ENCODE results near the gene E2F6. TPM values are rescaled to one million over a fixed set of nuclear protein-coding genes. Genes with fewer than 3 reads are reported as not detected.

Gene E2F6
- total RNA-seq, 1 experiment from 2014 or later = 14.2 TPM

DNA sequence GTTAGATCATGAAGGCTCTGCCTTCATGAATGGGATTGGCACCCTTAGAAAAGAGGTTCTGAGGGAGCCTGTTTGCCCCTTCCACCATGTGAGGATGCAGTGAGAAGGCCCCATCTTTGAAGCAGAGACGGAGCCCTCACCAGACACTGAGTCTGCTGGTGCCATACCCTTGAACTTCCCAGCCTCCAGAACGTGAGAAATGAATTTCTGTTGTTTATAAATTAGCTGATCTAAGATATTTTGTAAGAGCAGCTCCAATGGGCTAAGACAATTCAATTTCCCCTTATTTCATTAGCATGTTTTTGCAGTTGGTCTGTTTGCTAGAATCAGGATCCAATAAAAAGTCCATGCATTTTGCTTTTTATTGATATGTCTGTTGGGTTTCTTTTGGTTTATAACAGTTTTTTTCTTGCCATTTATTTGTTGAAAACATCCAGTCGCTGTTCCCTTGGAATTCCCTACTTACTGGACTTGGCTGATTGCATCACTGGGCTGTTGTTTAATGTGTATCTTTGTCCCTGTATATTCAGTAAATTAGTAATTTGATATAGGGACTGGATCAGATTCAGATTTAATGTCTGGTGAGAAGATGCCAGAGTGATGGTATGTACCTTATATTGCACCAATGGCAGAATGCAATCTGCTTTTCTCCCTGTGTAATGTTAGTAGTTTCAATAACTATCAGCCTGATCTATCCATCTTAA is 43.8 kb upstream of the E2F6 start:
- H3K27ac Mint-ChIP-seq = no peak overlapping the region
- H3K4me1 Mint-ChIP-seq = peaks cover 36% of the 10 kb centered on the region
- TF ChIP-seq, protein P1, sequence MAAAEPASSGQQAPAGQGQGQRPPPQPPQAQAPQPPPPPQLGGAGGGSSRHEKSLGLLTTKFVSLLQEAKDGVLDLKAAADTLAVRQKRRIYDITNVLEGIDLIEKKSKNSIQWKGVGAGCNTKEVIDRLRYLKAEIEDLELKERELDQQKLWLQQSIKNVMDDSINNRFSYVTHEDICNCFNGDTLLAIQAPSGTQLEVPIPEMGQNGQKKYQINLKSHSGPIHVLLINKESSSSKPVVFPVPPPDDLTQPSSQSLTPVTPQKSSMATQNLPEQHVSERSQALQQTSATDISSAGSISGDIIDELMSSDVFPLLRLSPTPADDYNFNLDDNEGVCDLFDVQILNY (CRISPR knock-in tag; IDR thresholded peaks at IDR 0.05) = no peak
- TF ChIP-seq JUN (CRISPR knock-in tag; IDR thresholded peaks at IDR 0.05) (no peak), NR3C1 (CRISPR knock-in tag; conservative IDR thresholded peaks at IDR 0.05; ENCODE audit: low read depth) (no peak), GABPB1 (CRISPR knock-in tag; IDR thresholded peaks at IDR 0.05) (0 out of 2 replicates have a peak, but pooled peaks have one; percentile 34), SOX15 (CRISPR knock-in tag; IDR thresholded peaks at IDR 0.05) (no peak), ZNF423 (CRISPR knock-in tag; IDR thresholded peaks at IDR 0.05) (no peak)
- no peaks in the 10 kb centered on the region for H3K27me3 Mint-ChIP-seq (ENCODE audit: low read depth)
- DNase-seq (ENCODE audit: low spot score) (no peak), ATAC-seq (no peak)
- H3K4me3 Mint-ChIP-seq = no peak overlapping the region
- H3K9me3 Mint-ChIP-seq = peaks cover 2% of the 10 kb centered on the region; the same call in 1 of the 2 replicates
- H3K36me3 Mint-ChIP-seq = peaks cover 6% of the 10 kb centered on the region
- ChIA-PET POLR2A (no interaction called here), CTCF (interaction anchor here (0.7 kb wide), 1 partner anchor 72 kb away, joined by 4 read pairs; no protein-coding TSS in a partner anchor)

DNA sequence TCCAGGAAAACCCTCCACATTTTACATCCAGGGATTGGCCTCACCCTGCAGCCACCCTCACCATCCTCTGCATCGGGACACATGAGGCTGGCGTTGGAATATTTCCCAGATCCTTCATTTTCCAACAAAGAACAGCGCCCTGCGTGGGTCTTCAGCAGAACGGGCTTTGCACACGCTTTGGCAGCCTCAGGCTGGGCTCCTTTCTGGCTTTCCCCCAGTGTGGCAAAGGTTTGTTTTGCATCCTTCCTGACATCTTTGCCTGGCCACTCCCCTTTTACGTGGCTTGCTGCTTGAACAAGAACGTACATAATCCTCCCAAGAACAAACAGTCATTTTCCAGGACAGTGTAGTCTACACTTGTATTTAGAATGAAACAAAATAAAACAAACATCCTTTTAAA is 42.3 kb upstream of the E2F6 start:
- ChIA-PET POLR2A (no interaction called here), CTCF (no interaction called here)
- H3K4me3 Mint-ChIP-seq = no peak overlapping the region
- peak overlapping the region; percentile 49 for H3K27ac Mint-ChIP-seq
- H3K36me3 Mint-ChIP-seq = peaks cover 9% of the 10 kb centered on the region
- TF ChIP-seq, protein P2, sequence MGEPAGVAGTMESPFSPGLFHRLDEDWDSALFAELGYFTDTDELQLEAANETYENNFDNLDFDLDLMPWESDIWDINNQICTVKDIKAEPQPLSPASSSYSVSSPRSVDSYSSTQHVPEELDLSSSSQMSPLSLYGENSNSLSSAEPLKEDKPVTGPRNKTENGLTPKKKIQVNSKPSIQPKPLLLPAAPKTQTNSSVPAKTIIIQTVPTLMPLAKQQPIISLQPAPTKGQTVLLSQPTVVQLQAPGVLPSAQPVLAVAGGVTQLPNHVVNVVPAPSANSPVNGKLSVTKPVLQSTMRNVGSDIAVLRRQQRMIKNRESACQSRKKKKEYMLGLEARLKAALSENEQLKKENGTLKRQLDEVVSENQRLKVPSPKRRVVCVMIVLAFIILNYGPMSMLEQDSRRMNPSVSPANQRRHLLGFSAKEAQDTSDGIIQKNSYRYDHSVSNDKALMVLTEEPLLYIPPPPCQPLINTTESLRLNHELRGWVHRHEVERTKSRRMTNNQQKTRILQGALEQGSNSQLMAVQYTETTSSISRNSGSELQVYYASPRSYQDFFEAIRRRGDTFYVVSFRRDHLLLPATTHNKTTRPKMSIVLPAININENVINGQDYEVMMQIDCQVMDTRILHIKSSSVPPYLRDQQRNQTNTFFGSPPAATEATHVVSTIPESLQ (CRISPR knock-in tag; IDR thresholded peaks at IDR 0.05) = no peak
- TF ChIP-seq ELF4 (CRISPR knock-in tag; IDR thresholded peaks at IDR 0.05; ENCODE audit: low read depth) (no peak), TEAD1 (CRISPR knock-in tag; IDR thresholded peaks at IDR 0.05) (no peak), GABPB1 (CRISPR knock-in tag; IDR thresholded peaks at IDR 0.05) (no peak), NFATC4 (CRISPR knock-in tag; IDR thresholded peaks at IDR 0.05) (no peak), TP53 (CRISPR knock-in tag; IDR thresholded peaks at IDR 0.05) (no peak), IRF2 (CRISPR knock-in tag; IDR thresholded peaks at IDR 0.05; ENCODE audit: borderline replicate concordance, low read depth) (no peak), CBFB (CRISPR knock-in tag; IDR thresholded peaks at IDR 0.05; ENCODE audit: low read depth) (no peak), JAZF1 (CRISPR knock-in tag; IDR thresholded peaks at IDR 0.05) (no peak), NFE2L1 (CRISPR knock-in tag; IDR thresholded peaks at IDR 0.05) (no peak), FOXJ3 (CRISPR knock-in tag; IDR thresholded peaks at IDR 0.05; ENCODE audit: borderline replicate concordance) (no peak)
- TF ChIP-seq, protein P3, sequence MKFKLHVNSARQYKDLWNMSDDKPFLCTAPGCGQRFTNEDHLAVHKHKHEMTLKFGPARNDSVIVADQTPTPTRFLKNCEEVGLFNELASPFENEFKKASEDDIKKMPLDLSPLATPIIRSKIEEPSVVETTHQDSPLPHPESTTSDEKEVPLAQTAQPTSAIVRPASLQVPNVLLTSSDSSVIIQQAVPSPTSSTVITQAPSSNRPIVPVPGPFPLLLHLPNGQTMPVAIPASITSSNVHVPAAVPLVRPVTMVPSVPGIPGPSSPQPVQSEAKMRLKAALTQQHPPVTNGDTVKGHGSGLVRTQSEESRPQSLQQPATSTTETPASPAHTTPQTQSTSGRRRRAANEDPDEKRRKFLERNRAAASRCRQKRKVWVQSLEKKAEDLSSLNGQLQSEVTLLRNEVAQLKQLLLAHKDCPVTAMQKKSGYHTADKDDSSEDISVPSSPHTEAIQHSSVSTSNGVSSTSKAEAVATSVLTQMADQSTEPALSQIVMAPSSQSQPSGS (CRISPR knock-in tag; IDR thresholded peaks at IDR 0.05; ENCODE audit: borderline replicate concordance, low read depth) = no peak
- TF ChIP-seq, protein P4, sequence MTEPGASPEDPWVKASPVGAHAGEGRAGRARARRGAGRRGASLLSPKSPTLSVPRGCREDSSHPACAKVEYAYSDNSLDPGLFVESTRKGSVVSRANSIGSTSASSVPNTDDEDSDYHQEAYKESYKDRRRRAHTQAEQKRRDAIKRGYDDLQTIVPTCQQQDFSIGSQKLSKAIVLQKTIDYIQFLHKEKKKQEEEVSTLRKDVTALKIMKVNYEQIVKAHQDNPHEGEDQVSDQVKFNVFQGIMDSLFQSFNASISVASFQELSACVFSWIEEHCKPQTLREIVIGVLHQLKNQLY (CRISPR knock-in tag; IDR thresholded peaks at IDR 0.05) = no peak
- TF ChIP-seq, protein P5, sequence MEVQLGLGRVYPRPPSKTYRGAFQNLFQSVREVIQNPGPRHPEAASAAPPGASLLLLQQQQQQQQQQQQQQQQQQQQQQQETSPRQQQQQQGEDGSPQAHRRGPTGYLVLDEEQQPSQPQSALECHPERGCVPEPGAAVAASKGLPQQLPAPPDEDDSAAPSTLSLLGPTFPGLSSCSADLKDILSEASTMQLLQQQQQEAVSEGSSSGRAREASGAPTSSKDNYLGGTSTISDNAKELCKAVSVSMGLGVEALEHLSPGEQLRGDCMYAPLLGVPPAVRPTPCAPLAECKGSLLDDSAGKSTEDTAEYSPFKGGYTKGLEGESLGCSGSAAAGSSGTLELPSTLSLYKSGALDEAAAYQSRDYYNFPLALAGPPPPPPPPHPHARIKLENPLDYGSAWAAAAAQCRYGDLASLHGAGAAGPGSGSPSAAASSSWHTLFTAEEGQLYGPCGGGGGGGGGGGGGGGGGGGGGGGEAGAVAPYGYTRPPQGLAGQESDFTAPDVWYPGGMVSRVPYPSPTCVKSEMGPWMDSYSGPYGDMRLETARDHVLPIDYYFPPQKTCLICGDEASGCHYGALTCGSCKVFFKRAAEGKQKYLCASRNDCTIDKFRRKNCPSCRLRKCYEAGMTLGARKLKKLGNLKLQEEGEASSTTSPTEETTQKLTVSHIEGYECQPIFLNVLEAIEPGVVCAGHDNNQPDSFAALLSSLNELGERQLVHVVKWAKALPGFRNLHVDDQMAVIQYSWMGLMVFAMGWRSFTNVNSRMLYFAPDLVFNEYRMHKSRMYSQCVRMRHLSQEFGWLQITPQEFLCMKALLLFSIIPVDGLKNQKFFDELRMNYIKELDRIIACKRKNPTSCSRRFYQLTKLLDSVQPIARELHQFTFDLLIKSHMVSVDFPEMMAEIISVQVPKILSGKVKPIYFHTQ (CRISPR knock-in tag; IDR thresholded peaks at IDR 0.05) = no peak
- TF ChIP-seq, protein P6, sequence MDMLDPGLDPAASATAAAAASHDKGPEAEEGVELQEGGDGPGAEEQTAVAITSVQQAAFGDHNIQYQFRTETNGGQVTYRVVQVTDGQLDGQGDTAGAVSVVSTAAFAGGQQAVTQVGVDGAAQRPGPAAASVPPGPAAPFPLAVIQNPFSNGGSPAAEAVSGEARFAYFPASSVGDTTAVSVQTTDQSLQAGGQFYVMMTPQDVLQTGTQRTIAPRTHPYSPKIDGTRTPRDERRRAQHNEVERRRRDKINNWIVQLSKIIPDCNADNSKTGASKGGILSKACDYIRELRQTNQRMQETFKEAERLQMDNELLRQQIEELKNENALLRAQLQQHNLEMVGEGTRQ (CRISPR knock-in tag; IDR thresholded peaks at IDR 0.05) = no peak
- peaks cover 6% of the 10 kb centered on the region for H3K9me3 Mint-ChIP-seq
- no peaks in the 10 kb centered on the region for H3K27me3 Mint-ChIP-seq (ENCODE audit: low read depth)
- no peak for DNase-seq (ENCODE audit: low spot score)
- H3K4me1 Mint-ChIP-seq = peaks cover 21% of the 10 kb centered on the region
- no peak for ATAC-seq
